Measurements from ENCODE around the gene FBXO10.

DNA sequence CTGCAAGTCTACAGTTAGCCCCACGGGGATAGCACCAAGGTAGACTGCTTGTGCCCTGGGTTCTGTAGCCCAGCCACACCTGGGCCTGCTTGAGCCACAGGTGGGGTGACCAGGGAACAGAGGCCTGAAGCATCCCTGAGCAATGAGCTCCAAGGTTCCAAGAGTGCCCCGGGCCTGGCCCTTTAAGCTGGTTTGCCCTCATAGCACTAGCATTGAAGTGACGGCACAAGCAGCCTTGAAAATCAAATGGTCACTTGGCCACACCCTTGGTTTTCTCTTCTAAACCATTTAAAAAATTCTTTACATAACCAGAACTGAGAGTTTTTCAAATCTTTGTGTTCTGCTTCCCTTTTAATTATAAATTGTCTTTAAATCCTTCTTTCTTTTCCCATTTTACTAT is 24.7 kb downstream of the FBXO10 start:
- TF ChIP-seq, protein P1, sequence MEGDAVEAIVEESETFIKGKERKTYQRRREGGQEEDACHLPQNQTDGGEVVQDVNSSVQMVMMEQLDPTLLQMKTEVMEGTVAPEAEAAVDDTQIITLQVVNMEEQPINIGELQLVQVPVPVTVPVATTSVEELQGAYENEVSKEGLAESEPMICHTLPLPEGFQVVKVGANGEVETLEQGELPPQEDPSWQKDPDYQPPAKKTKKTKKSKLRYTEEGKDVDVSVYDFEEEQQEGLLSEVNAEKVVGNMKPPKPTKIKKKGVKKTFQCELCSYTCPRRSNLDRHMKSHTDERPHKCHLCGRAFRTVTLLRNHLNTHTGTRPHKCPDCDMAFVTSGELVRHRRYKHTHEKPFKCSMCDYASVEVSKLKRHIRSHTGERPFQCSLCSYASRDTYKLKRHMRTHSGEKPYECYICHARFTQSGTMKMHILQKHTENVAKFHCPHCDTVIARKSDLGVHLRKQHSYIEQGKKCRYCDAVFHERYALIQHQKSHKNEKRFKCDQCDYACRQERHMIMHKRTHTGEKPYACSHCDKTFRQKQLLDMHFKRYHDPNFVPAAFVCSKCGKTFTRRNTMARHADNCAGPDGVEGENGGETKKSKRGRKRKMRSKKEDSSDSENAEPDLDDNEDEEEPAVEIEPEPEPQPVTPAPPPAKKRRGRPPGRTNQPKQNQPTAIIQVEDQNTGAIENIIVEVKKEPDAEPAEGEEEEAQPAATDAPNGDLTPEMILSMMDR (IDR thresholded peaks at IDR 0.05; ENCODE audit: insufficient read depth, low read length) = no peak
- TF ChIP-seq POLR2AphosphoS5 (IDR thresholded peaks at IDR 0.05; ENCODE audit: low read depth) = no peak
- TF ChIP-seq, protein P2, sequence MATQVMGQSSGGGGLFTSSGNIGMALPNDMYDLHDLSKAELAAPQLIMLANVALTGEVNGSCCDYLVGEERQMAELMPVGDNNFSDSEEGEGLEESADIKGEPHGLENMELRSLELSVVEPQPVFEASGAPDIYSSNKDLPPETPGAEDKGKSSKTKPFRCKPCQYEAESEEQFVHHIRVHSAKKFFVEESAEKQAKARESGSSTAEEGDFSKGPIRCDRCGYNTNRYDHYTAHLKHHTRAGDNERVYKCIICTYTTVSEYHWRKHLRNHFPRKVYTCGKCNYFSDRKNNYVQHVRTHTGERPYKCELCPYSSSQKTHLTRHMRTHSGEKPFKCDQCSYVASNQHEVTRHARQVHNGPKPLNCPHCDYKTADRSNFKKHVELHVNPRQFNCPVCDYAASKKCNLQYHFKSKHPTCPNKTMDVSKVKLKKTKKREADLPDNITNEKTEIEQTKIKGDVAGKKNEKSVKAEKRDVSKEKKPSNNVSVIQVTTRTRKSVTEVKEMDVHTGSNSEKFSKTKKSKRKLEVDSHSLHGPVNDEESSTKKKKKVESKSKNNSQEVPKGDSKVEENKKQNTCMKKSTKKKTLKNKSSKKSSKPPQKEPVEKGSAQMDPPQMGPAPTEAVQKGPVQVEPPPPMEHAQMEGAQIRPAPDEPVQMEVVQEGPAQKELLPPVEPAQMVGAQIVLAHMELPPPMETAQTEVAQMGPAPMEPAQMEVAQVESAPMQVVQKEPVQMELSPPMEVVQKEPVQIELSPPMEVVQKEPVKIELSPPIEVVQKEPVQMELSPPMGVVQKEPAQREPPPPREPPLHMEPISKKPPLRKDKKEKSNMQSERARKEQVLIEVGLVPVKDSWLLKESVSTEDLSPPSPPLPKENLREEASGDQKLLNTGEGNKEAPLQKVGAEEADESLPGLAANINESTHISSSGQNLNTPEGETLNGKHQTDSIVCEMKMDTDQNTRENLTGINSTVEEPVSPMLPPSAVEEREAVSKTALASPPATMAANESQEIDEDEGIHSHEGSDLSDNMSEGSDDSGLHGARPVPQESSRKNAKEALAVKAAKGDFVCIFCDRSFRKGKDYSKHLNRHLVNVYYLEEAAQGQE (IDR thresholded peaks at IDR 0.05; ENCODE audit: insufficient replicate concordance, low read depth) = no peak
- no peak for TF ChIP-seq GABPA (IDR thresholded peaks at IDR 0.05; ENCODE audit: low read depth)
- TF ChIP-seq SPI1 (IDR thresholded peaks at IDR 0.05; ENCODE audit: borderline replicate concordance, low read depth) = no peak
